Endothelial cell of umbilical vein (primary cell): Measurements from ENCODE around the gene ETV6. TPM values are rescaled to one million over a fixed set of nuclear protein-coding genes. Genes with fewer than 3 reads are reported as not detected.

Experiments used
- BruUV-seq: library from RNA; stranded (reverse); fragments of 400-500 nt; replicated peaks from 2 replicates; lab custom pipeline; 2021; lab: Mats Ljungman, UMichigan
- CTCF ChIA-PET: fragments of 300-600, 350-600 bp; sonication (Branson Sonifier 250); formaldehyde crosslinking; loops from one replicate; lab custom pipeline; 2021; ENCODE audit warnings: antibody characterized with exemption, inconsistent platforms; lab: Charles Lee
- POLR2A ChIA-PET: fragments of 300-600, 350-600 bp; sonication (Branson Sonifier 250); formaldehyde crosslinking; loops from one replicate; lab custom pipeline; 2021; ENCODE audit warnings: antibody characterized with exemption, inconsistent platforms; lab: Charles Lee
- DNase-seq: peaks from one replicate; pipeline ENCODE4 v3.0.0-alpha.2; 2011; ENCODE audit warnings: low read depth, low spot score
- FAIRE-seq: peaks from 2 replicates; lab custom pipeline; 2011; peaks lifted over from hg19 to GRCh38; lab: Jason Lieb, UNC
- H2AFZ ChIP-seq: 2 replicates; pipeline ENCODE4 v1.6.0; 2012; ENCODE audit warnings: low read depth, low read length, control low read depth, inconsistent platforms
- H3K27ac ChIP-seq: 2 replicates; pipeline ENCODE4 v1.5.1; 2011; ENCODE audit warnings: low read depth, mild to moderate bottlenecking, control low read depth, low read length, moderate library complexity; ENCODE audit not compliant: insufficient read depth
- H3K27me3 ChIP-seq, 2 experiments: 2 replicates each; pipeline versions ENCODE4 v1.6.0 to v1.6.1; 2011; ENCODE audit warnings: low read length in 2 of 2, mixed read lengths in 1 of 2; ENCODE audit not compliant: control insufficient read depth in 2 of 2, insufficient read depth in 2 of 2
- H3K36me3 ChIP-seq, 2 experiments: 2 replicates in 1 of 2; 3 replicates in 1 of 2; pipeline ENCODE4 v1.5.1; 2011; ENCODE audit warnings: low read length in 2 of 2, mild to moderate bottlenecking in 1 of 2, moderate library complexity in 1 of 2; ENCODE audit not compliant: control insufficient read depth in 2 of 2, insufficient read depth in 2 of 2; ENCODE audit errors: extremely low read depth in 1 of 2
- H3K4me1 ChIP-seq: 3 replicates; pipeline ENCODE4 v1.5.1; 2011; ENCODE audit warnings: mild to moderate bottlenecking, low read length; ENCODE audit not compliant: control insufficient read depth, insufficient read depth; ENCODE audit errors: extremely low read depth
- H3K4me2 ChIP-seq: 2 replicates; pipeline ENCODE4 v1.6.1; 2011; ENCODE audit warnings: low read length, control low read depth, mixed read lengths; ENCODE audit not compliant: insufficient read depth
- H3K4me3 ChIP-seq, 3 experiments: fragments of 200-600 bp in 1 of 3; sonication (generic), shearing (Covaris generic) in 1 of 3; replicated peaks in 1 of 3; 2 replicates each; pipeline ENCODE4 v1.5.1; 2011 to 2016; ENCODE audit warnings: control low read depth in 3 of 3, low read length in 3 of 3, mild to moderate bottlenecking in 2 of 3, inconsistent platforms in 1 of 3, low read depth in 1 of 3, moderate library complexity in 1 of 3; ENCODE audit not compliant: insufficient read depth in 1 of 3
- H3K79me2 ChIP-seq: 2 replicates; pipeline ENCODE4 v1.6.0; 2012; ENCODE audit warnings: low read length, inconsistent platforms; ENCODE audit not compliant: control insufficient read depth, insufficient read depth
- H3K9ac ChIP-seq: replicated peaks from 2 replicates; pipeline ENCODE3; 2011; ENCODE audit warnings: low read length, control low read depth; ENCODE audit not compliant: insufficient read depth; ENCODE audit errors: extremely low read depth
- H3K9me1 ChIP-seq: replicated peaks from 3 replicates; pipeline ENCODE4 v1.6.0; 2011; ENCODE audit warnings: mild to moderate bottlenecking, low read length; ENCODE audit not compliant: control insufficient read depth, insufficient read depth; ENCODE audit errors: extremely low read depth
- H3K9me3 ChIP-seq: replicated peaks from 2 replicates; pipeline ENCODE4 v1.5.1; 2012; ENCODE audit warnings: low read length, inconsistent platforms; ENCODE audit not compliant: control insufficient read depth, insufficient read depth
- H4K20me1 ChIP-seq: replicated peaks from 2 replicates; pipeline ENCODE3; 2011; ENCODE audit warnings: mild to moderate bottlenecking, low read length; ENCODE audit not compliant: control insufficient read depth, insufficient read depth; ENCODE audit errors: extremely low read depth
- CTCF ChIP-seq, 2 donors: IDR thresholded peaks; 1 replicate in 1 of 2; 2 replicates in 1 of 2; pipeline ENCODE4 v1.5.1; 2011; ENCODE audit warnings: low read length in 2 of 2, mild to moderate bottlenecking in 2 of 2, moderate library complexity in 2 of 2, control low read depth in 1 of 2, inconsistent platforms in 1 of 2, low read depth in 1 of 2; ENCODE audit not compliant: insufficient read depth in 1 of 2; ENCODE audit errors: extremely low read depth in 1 of 2
- EZH2 ChIP-seq: IDR thresholded peaks from 2 replicates; pipeline ENCODE4 v1.6.1; 2012; ENCODE audit warnings: borderline replicate concordance, low read depth, mild to moderate bottlenecking, moderate library complexity, low read length, inconsistent platforms; ENCODE audit not compliant: severe bottlenecking
- FOS ChIP-seq: IDR thresholded peaks from 2 replicates; pipeline ENCODE4 v1.6.1; 2011; ENCODE audit warnings: mild to moderate bottlenecking, low read length, moderate library complexity, borderline replicate concordance; ENCODE audit not compliant: insufficient read depth
- GATA2 ChIP-seq: IDR thresholded peaks from 2 replicates; pipeline ENCODE4 v1.7.0; 2011; ENCODE audit warnings: low read depth, mild to moderate bottlenecking, moderate library complexity, mixed read lengths, low read length; ENCODE audit not compliant: insufficient read length, insufficient read depth
- JUN ChIP-seq: IDR thresholded peaks from 2 replicates; pipeline ENCODE4 v1.6.1; 2011; ENCODE audit warnings: borderline replicate concordance, low read depth; ENCODE audit not compliant: insufficient read length, insufficient read depth
- MAX ChIP-seq: IDR thresholded peaks from 2 replicates; pipeline ENCODE4 v1.6.1; 2011; ENCODE audit not compliant: insufficient read depth, insufficient read length
- MYC ChIP-seq: IDR thresholded peaks from one replicate; pipeline ENCODE4 v1.6.1; 2011; ENCODE audit warnings: mild to moderate bottlenecking, low read depth, low read length
- POLR2A ChIP-seq: IDR thresholded peaks from 2 replicates; pipeline ENCODE4 v1.6.1; 2012; ENCODE audit warnings: low read depth, mild to moderate bottlenecking, control low read depth, low read length
- POLR2AphosphoS5 ChIP-seq: IDR thresholded peaks from 2 replicates; pipeline ENCODE4 v1.6.1; 2012; ENCODE audit warnings: low read depth, mild to moderate bottlenecking, control low read depth, low read length, moderate library complexity; ENCODE audit not compliant: insufficient read depth
- dilution Hi-C: fragments of 300-500 bp; cut with MboI; formaldehyde crosslinking; loops from one replicate; pipeline ENCODE4 v1.15.0; 2019; ENCODE audit warnings: low sequenced_read_pairs; ENCODE audit not compliant: extremely low pct_ligation_motif_present
- intact Hi-C: fragments of 100-400 bp; cut with micrococcal nuclease; formaldehyde crosslinking; loops from one replicate; pipeline ENCODE4 v1.10.0; 2022
- polyA plus RNA-seq, 4 experiments: library from polyadenylated mRNA; depleted of rRNA in 3 of 4; stranded (reverse) in 3 of 4; unstranded in 1 of 4; fragments of >200 nt; gene quantifications; 2 replicates each; pipeline versions ENCODE4 v1.2.1 to v1.2.3, GENCODE V29; 2011 to 2012; ENCODE audit warnings: missing spikeins in 1 of 4
- total RNA-seq: library from RNA; stranded (reverse); gene quantifications from 2 replicates; pipeline ENCODE4 v1.2.3, GENCODE V29; 2021

Gene ETV6
- total and polyA plus RNA-seq, 2 donors (not counting 3 experiments of a cell fraction or from before 2014, with no cell fraction given): 15.9 to 57.1 TPM

GRCh38 chr12:11771895-11772502 is 122.5 kb downstream of the ETV6 start:
- Histone ChIP-seq H3K79me2 (peaks cover 39% of the 10 kb centered on the region), H3K9ac (no peak overlapping the region), H3K27me3 (no peaks in the 10 kb centered on the region), H3K9me3 (no peaks in the 10 kb centered on the region), H3K27ac (no peak overlapping the region), H3K4me2 (no peak overlapping the region), H4K20me1 (no peaks in the 10 kb centered on the region), H3K36me3 (peaks cover 0 to 5% of the 10 kb centered on the region in 2 experiments), H2AFZ (no peak overlapping the region), H3K4me1 (peaks cover 14% of the 10 kb centered on the region), H3K9me1 (no peaks in the 10 kb centered on the region), H3K4me3 (no peak overlapping the region)
- dilution Hi-C loops: no loop called here
- POLR2A ChIA-PET: interaction anchor here (0.8 kb wide), 1 partner anchor 47 kb away, joined by 3 read pairs; no protein-coding TSS in a partner anchor
- no peak for TF ChIP-seq CTCF (IDR thresholded peaks at IDR 0.05; ENCODE audit: extremely low read depth in 1 of 2, insufficient read depth in 1 of 2, low read depth in 1 of 2, low read length in 2 of 2)
- no peak for TF ChIP-seq FOS
- TF ChIP-seq POLR2A: no peak
- no peak for TF ChIP-seq EZH2
- TF ChIP-seq GATA2: no peak
- no peak for TF ChIP-seq JUN
- TF ChIP-seq MAX: no peak
- TF ChIP-seq POLR2AphosphoS5: no peak
- TF ChIP-seq MYC: no peak
- FAIRE-seq: no peak
- intact Hi-C loops: no loop called here
- no TSS peak for BruUV-seq
- CTCF ChIA-PET: interaction anchor here (2.1 kb wide), 1 partner anchor 27 kb away, joined by 5 read pairs; no protein-coding TSS in a partner anchor
- no peak for DNase-seq
